ENCODE measurements around the gene FAM107B.
A peak's percentile ranks its signal among the peaks of the same experiment; 100 is the strongest.

Gene FAM107B

DNA sequence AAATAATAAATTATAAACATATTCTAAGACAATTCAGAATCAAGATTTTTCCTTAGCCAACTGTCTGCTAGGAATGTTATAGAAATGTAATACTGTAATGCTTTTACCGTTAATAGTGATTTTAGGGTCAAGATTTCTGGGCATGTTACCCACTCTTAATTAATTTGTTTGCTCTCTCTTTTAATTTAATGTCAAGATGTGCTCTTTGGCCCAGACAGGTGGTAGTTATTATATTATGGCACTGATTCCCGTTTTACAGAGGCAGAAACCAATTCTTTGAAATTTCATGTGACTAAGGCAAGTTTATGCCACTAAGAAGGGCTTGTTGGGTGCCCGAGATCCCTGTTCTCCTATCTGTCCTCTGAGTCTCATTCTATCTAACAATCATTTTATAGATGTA, 959 bp upstream of the FAM107B start:
- no peak for DNase-seq

DNA sequence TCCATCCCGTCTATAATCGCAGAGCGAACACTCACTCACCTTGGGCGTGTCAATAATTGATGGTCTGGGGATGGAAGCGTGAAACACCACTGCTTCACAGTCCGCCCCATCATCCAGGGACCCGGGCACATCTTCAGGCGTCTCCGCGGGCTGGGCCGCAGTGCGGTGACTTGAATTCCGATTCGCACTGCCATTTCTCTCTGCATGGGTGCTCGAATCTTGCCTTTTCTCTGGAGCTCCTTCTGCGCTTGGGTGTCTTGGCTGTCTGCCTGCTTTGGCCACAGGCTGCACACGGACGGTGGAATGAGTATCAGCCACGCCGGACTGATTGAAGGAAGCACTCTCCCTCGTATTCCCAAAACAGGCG, 500 bp downstream of the FAM107B start:
- no peak for DNase-seq

GRCh38 chr10:14773551-14774213, 1.0 kb downstream of the FAM107B start:
- DNase-seq = no peak

- DNase-seq = no peak
Observed at GRCh38 chr10:14772399-14772798, 2.3 kb downstream of the FAM107B start.

DNA sequence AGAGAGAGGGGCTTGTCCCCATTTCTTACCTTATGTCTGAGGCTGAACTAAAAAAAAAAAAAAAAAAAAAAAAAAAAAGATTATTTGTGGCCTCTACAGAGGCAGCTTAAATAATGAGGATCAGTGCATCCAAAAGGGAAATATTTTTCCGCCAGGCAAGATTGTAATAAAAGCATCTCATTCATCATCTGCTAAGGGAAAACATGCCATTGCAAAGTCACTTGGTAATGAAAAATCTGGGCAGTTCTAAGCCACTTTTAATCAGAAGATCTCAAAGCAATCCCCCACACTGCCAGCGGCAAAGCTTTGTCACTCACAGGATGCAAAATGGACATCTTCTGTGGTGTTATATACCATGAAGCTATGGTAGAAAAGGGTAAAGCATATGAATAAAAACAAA, 3.8 kb downstream of the FAM107B start:
- DNase-seq = no peak

GRCh38 chr10:14761372-14761771, 13.3 kb downstream of the FAM107B start:
- no peak for DNase-seq

DNA sequence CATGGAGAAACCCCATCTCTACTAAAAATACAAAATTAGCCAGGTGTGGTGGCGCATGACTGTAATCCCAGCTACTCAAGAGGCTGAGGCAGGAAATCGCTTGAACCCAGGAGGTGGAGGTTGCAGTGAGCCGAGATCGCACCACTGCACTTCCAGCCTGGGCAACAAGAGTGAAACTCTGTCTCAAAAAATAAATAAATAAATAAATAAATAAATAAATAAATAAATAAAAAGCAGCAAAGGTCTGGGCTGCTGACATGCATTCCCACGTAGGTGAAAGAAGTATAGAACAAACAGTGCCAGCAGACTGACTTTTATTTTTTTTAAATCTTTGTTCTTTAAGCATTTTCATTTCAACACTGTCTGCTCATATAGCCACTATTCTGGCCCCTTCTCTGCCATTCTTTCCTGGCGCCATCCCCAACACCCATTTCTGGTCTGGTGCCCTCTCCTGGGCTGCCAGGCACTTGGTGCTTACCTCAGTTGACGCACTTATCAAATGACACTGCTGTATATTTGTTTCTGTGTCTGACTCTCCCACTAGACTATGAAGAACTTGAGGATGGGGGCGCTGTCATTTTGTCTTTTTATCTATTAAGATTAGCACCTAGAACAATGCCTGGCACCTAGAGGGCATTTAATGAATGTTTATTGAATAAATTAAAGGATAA, 15.6 kb downstream of the FAM107B start:
- no peak for DNase-seq

DNA sequence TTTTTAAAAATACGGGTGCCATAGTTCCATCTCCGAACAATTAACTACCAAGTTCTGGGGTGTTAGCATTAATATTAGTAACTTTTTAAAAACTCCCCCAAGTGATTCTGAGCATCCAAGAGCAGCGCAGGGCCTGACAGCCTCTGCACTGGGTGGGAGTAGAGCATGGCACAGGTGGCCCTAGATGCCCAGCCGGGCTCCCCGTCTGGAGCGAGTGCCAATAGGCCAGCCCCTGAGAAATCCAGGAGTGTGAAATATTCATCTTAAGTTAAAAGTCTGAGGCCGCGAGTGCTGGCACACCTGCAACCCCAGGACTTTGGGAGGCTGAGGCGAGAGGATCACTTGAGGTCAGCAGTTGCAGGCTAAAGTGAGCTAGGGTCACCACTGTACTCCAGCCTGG, 16.2 kb downstream of the FAM107B start:
- no peak for DNase-seq

- no peak for DNase-seq
Observed at GRCh38 chr10:14757986-14758385, 16.7 kb downstream of the FAM107B start.

- DNase-seq = no peak
Observed at GRCh38 chr10:14757394-14757793, 17.3 kb downstream of the FAM107B start.

DNA sequence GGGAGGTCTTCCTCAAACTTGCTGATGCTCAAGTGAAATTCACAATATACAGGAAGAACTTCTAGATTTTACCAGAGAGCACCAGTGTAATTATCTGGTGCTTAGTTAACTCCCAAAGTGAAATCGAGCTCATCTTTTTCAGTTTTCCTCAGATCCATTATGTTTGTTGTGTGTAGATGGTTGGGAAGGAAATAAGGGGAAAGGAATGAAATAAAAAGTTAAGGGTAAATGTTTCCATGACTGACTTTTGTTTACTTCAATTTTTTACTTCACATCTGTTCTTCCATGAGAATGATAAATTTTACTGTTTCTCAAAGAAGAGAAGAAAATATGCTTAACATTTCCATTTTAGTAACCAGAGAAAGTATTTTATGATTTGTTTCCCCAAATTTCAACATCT, 21.3 kb downstream of the FAM107B start:
- no peak for DNase-seq

GRCh38 chr10:14751921-14752320, 22.8 kb downstream of the FAM107B start:
- peak; percentile 64 for DNase-seq

DNA sequence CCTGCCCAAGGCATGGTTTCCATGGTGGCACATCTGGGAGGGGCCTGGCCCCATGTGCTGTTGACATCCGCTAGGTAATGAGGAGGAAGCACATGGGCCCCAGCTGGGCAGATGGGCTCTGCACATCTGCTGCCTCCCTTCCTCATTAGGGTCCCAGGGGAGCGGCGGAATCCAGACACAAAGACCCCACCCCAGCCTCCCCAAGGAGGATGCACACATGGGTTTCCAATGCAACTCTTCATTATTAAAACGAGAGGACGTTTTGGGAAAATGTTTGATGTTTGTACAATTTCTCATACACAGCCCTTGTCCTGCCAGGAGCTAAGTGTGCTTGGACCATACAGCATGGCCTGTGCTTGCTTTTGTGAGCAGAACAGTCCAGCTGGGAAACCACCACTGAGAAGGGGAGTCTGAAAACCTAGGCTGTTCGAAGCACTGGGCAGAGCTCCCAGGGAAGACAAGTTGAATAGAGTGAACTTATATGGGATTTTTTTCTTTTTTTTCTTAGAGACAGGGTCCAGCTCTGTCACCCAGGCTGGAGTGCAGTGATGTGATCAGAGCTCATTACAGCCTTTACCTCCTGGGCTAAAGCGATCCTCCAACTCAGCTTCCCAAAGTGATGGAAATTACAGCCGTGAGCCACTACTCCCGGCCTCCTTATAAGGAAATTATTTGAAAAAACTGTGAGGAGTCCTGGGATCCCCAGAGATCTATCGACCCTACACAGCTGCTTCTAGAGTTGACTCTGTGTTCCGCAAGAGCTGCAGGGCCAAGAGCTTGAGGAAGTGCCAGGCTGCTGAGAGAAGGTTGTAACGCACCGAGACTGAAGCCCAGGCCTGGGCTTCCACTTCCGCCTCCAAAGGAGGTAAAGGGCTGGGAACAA, 23.4 kb downstream of the FAM107B start:
- peak; percentile 69 for DNase-seq

DNA sequence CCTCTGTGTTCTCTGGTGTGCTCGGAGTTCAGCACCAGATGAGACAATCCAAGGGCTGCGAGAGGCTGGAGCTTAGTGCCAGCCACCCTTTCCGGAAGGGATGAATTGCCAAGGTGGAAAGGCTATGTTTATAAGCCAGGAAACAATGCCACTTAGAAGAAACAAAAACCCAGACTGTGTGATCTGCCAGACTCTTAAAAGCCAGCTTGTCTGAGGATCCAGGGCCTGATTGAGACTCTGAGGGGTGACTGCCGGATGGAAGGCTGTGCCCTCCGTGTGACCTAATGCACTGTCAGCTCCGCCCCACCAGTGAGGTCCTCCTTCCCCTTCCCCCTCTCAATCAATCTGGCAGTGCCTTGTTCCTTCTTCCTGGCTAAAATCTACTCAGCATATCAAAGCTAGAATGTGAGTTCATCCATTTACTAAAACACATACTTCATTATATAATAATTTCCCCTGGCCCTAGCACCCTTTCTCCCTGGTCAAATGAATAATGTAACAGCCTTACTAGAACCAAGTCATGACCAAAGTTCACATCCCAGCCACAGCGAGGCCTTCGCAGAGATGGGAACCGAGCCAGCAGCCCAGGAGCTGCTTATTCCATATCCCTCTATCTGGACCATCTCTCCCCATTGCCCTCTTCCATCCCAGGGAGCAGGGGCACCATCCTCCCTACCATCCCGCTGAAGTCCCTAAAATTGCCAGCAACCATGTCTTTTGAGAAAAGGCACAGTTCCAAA, 25.5 kb downstream of the FAM107B start:
- DNase-seq = peak; percentile 54

- no peak for DNase-seq
Observed at GRCh38 chr10:14748441-14748840, 26.3 kb downstream of the FAM107B start.

DNA sequence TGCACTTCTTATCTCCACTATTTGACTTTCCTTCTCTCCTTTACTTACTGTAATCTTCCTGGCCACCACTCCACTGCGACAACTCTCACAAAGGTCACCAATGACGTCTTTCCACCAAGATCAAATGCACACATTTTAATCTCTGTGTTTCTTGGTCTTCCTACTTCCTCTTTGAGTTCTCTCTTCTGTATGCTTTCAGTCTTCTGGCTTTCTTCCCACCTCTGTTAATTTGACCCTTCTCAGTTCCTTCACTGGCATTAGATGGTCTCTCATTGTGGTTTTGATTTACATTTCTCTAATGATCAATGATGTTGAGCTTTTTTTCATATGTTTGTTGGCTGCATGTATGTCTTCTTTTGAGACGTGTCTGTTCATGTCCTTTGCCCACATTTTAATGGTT, 31.9 kb downstream of the FAM107B start:
- peak; percentile 74 for DNase-seq

DNA sequence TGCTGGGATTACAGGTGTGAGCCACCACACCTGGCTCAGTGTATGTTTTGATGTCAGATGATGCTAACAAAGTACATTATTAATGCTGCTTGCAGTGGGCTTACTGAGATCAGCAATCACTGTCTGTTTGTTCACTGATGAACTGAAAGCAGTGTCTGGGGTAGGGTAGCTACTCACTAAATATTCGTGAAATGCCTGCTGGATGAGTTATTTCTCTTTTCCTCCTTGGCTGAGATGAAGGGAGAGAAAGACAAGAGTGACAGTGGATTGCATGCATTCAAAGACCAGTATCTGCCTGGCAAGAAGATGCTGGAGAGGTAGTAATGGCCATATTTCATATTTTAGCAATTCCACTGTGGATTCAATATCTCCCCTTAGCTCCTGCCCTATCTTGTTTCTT, 32.3 kb downstream of the FAM107B start:
- DNase-seq = no peak

- DNase-seq = peak; percentile 70
Observed at GRCh38 chr10:14740684-14741247, 33.9 kb downstream of the FAM107B start.

GRCh38 chr10:14737808-14738545, 36.7 kb downstream of the FAM107B start:
- DNase-seq = no peak

DNA sequence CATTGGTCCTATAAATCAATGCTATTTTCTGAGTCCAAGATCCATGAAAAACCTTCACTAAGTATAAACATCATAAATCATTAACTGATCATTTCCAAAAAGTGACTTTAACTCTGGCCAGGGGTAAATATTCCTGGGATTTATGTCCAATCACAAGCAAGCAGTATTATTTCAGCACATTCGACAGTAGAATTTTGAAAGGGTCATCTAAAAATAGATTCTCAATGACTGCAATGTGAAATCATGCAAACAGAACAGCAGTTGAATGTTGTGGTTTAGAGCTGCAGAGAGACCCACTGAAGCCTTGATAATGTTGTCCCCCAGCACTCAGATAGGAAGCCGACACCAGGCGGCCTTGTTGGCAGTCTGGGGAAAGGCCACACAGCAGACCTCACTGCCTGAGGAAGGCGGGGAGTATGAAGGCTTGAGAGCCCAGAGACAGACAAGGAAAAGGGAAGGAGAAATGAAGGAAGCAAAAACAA, 38.1 kb downstream of the FAM107B start:
- DNase-seq = peak; percentile 13

DNA sequence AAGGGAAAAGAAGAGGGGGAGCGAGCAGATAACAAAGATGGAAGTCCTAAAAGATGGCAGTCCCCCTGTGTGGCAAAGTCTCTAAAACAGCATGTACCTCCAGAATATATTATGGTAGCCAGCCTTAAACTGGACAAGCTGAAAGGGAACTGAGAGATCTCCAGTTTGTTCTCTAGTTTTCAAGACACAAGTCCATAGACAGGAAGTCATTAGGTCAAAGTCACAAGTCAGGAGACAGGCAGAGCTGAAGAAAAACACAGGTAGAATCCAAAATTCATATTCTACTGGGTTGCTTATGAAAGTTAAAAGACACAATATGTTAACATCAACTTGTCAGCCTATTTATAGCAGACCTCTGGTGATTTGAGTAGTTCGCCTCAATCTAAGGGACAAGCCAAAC, 38.7 kb downstream of the FAM107B start:
- no peak for DNase-seq

Data from suppressor macrophage treated with lipopolysaccharide for 4 hours (primary cell).